K562 (cell line): Measurements from ENCODE around the gene MYOM1. TPM values are rescaled to one million over a fixed set of nuclear protein-coding genes. Genes with fewer than 3 reads are reported as not detected.
A peak's percentile ranks its signal among the peaks of the same experiment; 100 is the strongest.

Experiments
- LARP7 ChIP-seq: fragments of 450-650 bp; IDR thresholded peaks from 2 replicates; pipeline ENCODE4 v1.6.1; 2016
- PHF8 ChIP-seq: fragments of 200-600 bp; sonication (generic); IDR thresholded peaks from 2 replicates; pipeline ENCODE4 v1.6.1; 2012; ENCODE audit warnings: mixed run types, mild to moderate bottlenecking, inconsistent platforms, low read length, moderate library complexity, borderline replicate concordance
- PTBP1 ChIP-seq: fragments of 200-400 bp; formaldehyde crosslinking; IDR thresholded peaks from 2 replicates; pipeline ENCODE4 v1.6.1; 2017; ENCODE audit warnings: low read depth, low read length
- ZBTB2 ChIP-seq: fragments of 450-650 bp; IDR thresholded peaks from 2 replicates; pipeline ENCODE4 v1.6.1; 2016; ENCODE audit warnings: antibody characterized with exemption
- ZNF384 ChIP-seq: IDR thresholded peaks from 2 replicates; pipeline ENCODE4 v1.6.1; 2012; ENCODE audit warnings: low read depth, low read length, improper control_type of control experiment
- ZNF707 ChIP-seq: fragments of 250-450 bp; sonication (Bioruptor Pico); conservative IDR thresholded peaks from 2 replicates; pipeline ENCODE4 v1.8.0; 2022; ENCODE audit warnings: inconsistent platforms, mild to moderate bottlenecking, moderate library complexity
- ZNF76 ChIP-seq: fragments of 250-450 bp; sonication (Bioruptor Pico); IDR thresholded peaks from 2 replicates; pipeline ENCODE4 v1.4.0; 2020; ENCODE audit warnings: mild to moderate bottlenecking, moderate library complexity, borderline replicate concordance
- ZSCAN29 ChIP-seq: fragments of 450-650 bp; IDR thresholded peaks from 2 replicates; pipeline ENCODE4 v1.6.1; 2017
- polyA plus RNA-seq, 8 experiments: library from polyadenylated mRNA; depleted of rRNA in 4 of 8; stranded (reverse) in 5 of 8; unstranded in 3 of 8; fragments of >200 nt; fragmentation: Nextera tagmentation in 2 of 8; fragmentation: Illumina TruSeq in 1 of 8; extraction: Ambion mirVana in 2 of 8; extraction: Trizol in 1 of 8; gene quantifications; 2 replicates each; pipeline versions ENCODE4 v1.2.1 to v1.2.3, GENCODE V29; 2011 to 2014; ENCODE audit warnings: inconsistent platforms in 1 of 8, missing spikeins in 1 of 8
- total RNA-seq, 7 experiments: library from RNA; depleted of rRNA in 6 of 7; stranded (reverse); fragments of >200 nt in 6 of 7; fragmentation: Illumina TruSeq in 2 of 7; extraction: Trizol in 2 of 7; gene quantifications; 2 replicates each; pipeline versions ENCODE4 v1.2.1 to v1.2.3, GENCODE V29; 2011 to 2021; ENCODE audit warnings: low replicate concordance in 1 of 7
- TF ChIP-seq, protein P1 (sequence below): fragments of 450-650 bp; formaldehyde crosslinking; IDR thresholded peaks from 2 replicates; pipeline ENCODE4 v1.4.0; 2020; ENCODE audit warnings: mild to moderate bottlenecking, mixed read lengths
- TF ChIP-seq, protein P2 (sequence below): fragments of 250-450 bp; sonication (Bioruptor Pico); IDR thresholded peaks from 2 replicates; pipeline ENCODE4 v1.8.0; 2021; ENCODE audit warnings: mild to moderate bottlenecking, moderate library complexity
- TF ChIP-seq, protein P3 (sequence below): fragments of 450-650 bp; formaldehyde crosslinking; IDR thresholded peaks from 2 replicates; pipeline ENCODE4 v1.4.0; 2020; ENCODE audit warnings: mild to moderate bottlenecking, moderate library complexity
- TF ChIP-seq, protein P4 (sequence below): fragments of 450-650 bp; IDR thresholded peaks from 2 replicates; pipeline ENCODE4 v1.6.1; 2017; ENCODE audit warnings: mild to moderate bottlenecking, moderate library complexity
- TF ChIP-seq, protein P5 (sequence below), 2 experiments: fragments of 450-650 bp; IDR thresholded peaks; 2 replicates each; pipeline ENCODE4 v1.6.1; 2016
- TF ChIP-seq, protein P6 (sequence below), 3 experiments: IDR thresholded peaks in 2 of 3; conservative IDR thresholded peaks in 1 of 3; 2 replicates each; pipeline ENCODE4 v1.5.1; 2011 to 2012; ENCODE audit warnings: low read length in 3 of 3, mild to moderate bottlenecking in 3 of 3, control low read depth in 2 of 3, improper control_type of control experiment in 1 of 3, inconsistent platforms in 1 of 3, low read depth in 1 of 3, mixed read lengths in 1 of 3, moderate library complexity in 1 of 3; ENCODE audit not compliant: insufficient read depth in 2 of 3

MYOM1 gene
- total and polyA plus RNA-seq, 9 of the 15 experiments (the other 6 are each of a cell fraction or from before 2014, with no cell fraction given): 0.01 to 0.62 (median 0.25) TPM

DNA sequence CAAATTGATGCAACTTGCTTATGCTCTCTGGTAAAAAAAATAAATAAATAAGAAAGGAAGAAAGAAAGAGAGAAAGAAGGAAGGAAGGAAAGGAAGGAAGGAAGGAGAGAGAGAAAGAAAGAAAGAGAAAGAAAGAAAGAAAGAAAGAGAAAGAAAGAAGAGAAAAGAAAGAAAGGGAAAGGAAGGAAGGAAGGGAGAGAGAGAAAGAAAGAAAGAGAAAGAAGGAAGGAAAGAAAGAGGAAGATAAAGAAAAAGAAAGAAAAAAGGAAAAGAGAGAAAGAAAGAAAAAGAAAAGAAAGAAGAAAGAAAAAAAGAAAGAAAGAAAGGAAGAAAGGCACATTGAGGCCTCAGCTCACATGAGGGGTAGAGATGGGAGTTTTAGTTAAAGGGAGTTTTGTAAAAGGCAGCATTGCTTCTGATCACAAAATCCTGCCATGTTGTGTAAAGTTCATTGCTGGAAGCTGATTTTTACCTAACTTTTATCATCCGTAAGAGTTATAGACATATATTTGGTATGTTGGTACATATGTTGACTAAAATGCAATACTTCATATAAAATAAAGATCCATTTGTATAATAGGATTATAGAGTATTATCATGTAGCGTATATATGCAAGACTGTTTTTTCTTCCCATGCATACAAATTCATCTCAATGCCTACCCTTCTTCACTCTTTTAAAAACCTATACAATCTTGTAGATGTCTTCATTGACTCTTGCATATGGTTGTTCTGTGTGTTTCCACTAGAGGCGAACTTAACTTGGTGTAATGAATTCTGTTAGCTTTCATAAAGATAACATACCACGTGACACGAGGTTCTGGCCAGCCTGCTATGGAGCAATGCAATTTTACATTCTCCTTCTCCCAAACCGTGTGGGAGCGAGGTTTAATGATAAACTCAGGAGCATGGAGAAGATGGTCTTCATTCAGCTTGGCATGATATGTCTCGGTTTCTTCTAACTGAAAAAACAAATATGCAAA lies 32.8 kb downstream of the MYOM1 start (continued):
- TF ChIP-seq, protein P1, sequence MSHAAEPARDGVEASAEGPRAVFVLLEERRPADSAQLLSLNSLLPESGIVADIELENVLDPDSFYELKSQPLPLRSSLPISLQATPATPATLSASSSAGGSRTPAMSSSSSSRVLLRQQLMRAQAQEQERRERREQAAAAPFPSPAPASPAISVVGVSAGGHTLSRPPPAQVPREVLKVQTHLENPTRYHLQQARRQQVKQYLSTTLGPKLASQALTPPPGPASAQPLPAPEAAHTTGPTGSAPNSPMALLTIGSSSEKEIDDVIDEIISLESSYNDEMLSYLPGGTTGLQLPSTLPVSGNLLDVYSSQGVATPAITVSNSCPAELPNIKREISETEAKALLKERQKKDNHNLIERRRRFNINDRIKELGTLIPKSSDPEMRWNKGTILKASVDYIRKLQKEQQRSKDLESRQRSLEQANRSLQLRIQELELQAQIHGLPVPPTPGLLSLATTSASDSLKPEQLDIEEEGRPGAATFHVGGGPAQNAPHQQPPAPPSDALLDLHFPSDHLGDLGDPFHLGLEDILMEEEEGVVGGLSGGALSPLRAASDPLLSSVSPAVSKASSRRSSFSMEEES (CRISPR knock-in tag): peak; percentile 98
- TF ChIP-seq ZBTB2 (0 out of 2 replicates have a peak, but pooled peaks have one; percentile 37), ZNF76 (CRISPR knock-in tag) (no peak), PHF8 (no peak), LARP7 (peak; percentile 47; the same call in 1 of the 2 replicates), ZNF707 (CRISPR knock-in tag) (no peak), ZNF384 (no peak), ZSCAN29 (no peak), PTBP1 (no peak)
- TF ChIP-seq, protein P2, sequence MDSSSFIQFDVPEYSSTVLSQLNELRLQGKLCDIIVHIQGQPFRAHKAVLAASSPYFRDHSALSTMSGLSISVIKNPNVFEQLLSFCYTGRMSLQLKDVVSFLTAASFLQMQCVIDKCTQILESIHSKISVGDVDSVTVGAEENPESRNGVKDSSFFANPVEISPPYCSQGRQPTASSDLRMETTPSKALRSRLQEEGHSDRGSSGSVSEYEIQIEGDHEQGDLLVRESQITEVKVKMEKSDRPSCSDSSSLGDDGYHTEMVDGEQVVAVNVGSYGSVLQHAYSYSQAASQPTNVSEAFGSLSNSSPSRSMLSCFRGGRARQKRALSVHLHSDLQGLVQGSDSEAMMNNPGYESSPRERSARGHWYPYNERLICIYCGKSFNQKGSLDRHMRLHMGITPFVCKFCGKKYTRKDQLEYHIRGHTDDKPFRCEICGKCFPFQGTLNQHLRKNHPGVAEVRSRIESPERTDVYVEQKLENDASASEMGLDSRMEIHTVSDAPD (CRISPR knock-in tag): no peak
- TF ChIP-seq, protein P3, sequence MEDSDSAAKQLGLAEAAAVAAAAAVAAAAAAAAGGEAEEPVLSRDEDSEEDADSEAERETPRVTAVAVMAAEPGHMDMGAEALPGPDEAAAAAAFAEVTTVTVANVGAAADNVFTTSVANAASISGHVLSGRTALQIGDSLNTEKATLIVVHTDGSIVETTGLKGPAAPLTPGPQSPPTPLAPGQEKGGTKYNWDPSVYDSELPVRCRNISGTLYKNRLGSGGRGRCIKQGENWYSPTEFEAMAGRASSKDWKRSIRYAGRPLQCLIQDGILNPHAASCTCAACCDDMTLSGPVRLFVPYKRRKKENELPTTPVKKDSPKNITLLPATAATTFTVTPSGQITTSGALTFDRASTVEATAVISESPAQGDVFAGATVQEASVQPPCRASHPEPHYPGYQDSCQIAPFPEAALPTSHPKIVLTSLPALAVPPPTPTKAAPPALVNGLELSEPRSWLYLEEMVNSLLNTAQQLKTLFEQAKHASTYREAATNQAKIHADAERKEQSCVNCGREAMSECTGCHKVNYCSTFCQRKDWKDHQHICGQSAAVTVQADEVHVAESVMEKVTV (CRISPR knock-in tag): no peak
- TF ChIP-seq, protein P4, sequence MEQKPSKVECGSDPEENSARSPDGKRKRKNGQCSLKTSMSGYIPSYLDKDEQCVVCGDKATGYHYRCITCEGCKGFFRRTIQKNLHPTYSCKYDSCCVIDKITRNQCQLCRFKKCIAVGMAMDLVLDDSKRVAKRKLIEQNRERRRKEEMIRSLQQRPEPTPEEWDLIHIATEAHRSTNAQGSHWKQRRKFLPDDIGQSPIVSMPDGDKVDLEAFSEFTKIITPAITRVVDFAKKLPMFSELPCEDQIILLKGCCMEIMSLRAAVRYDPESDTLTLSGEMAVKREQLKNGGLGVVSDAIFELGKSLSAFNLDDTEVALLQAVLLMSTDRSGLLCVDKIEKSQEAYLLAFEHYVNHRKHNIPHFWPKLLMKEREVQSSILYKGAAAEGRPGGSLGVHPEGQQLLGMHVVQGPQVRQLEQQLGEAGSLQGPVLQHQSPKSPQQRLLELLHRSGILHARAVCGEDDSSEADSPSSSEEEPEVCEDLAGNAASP: no peak
- TF ChIP-seq, protein P5, sequence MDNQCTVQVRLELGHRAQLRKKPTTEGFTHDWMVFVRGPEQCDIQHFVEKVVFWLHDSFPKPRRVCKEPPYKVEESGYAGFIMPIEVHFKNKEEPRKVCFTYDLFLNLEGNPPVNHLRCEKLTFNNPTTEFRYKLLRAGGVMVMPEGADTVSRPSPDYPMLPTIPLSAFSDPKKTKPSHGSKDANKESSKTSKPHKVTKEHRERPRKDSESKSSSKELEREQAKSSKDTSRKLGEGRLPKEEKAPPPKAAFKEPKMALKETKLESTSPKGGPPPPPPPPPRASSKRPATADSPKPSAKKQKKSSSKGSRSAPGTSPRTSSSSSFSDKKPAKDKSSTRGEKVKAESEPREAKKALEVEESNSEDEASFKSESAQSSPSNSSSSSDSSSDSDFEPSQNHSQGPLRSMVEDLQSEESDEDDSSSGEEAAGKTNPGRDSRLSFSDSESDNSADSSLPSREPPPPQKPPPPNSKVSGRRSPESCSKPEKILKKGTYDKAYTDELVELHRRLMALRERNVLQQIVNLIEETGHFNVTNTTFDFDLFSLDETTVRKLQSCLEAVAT (IDR thresholded peaks at IDR 0.05): peak; percentile 33 to 52; a peak in 1 of 4 replicates
- TF ChIP-seq, protein P6, sequence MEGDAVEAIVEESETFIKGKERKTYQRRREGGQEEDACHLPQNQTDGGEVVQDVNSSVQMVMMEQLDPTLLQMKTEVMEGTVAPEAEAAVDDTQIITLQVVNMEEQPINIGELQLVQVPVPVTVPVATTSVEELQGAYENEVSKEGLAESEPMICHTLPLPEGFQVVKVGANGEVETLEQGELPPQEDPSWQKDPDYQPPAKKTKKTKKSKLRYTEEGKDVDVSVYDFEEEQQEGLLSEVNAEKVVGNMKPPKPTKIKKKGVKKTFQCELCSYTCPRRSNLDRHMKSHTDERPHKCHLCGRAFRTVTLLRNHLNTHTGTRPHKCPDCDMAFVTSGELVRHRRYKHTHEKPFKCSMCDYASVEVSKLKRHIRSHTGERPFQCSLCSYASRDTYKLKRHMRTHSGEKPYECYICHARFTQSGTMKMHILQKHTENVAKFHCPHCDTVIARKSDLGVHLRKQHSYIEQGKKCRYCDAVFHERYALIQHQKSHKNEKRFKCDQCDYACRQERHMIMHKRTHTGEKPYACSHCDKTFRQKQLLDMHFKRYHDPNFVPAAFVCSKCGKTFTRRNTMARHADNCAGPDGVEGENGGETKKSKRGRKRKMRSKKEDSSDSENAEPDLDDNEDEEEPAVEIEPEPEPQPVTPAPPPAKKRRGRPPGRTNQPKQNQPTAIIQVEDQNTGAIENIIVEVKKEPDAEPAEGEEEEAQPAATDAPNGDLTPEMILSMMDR (IDR thresholded peaks at IDR 0.05 in 2 of 3, conservative IDR thresholded peaks at IDR 0.05 in 1 of 3; ENCODE audit: insufficient read depth in 2 of 3, low read depth in 1 of 3, low read length in 3 of 3): peak; percentile 46 to 56 (median 54); a peak in 5 of 6 replicates
